OCI-LY3 (cell line): ENCODE results near the gene CD101.

ENCODE experiments used
- EZH2phosphoT487 ChIP-seq: fragments of 200-600 bp; shearing (Covaris generic); IDR thresholded peaks from 2 replicates; pipeline ENCODE4 v1.6.1; 2018; ENCODE audit warnings: antibody characterized with exemption, mixed run types, low read depth
- TF ChIP-seq, protein P1 (sequence below): fragments of 200-600, 300-600 bp; sonication (generic); IDR thresholded peaks from 2 replicates; pipeline ENCODE4 v1.5.1; 2014; ENCODE audit warnings: antibody characterized with exemption, low read length, low read depth

DNA sequence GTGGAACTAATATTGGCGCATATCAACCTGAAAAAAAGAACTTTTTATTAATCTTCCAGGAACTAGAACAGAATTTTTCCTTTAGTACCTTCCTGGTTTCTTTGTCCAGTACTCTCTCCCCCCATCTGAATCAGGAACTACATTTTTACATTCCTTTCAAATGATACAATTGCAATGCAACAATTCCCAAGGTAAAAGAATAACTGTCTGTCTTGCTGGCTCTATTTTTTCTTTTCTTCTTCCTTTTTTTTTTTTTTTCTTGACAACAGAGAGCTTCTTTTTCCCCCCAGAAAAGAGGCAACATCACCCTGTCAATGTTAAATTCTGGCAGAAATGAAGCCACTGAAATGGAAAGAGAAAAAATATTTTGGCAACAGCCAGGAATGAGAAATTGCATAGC lies 4.5 kb upstream of the CD101 start:
- TF ChIP-seq, protein P1, sequence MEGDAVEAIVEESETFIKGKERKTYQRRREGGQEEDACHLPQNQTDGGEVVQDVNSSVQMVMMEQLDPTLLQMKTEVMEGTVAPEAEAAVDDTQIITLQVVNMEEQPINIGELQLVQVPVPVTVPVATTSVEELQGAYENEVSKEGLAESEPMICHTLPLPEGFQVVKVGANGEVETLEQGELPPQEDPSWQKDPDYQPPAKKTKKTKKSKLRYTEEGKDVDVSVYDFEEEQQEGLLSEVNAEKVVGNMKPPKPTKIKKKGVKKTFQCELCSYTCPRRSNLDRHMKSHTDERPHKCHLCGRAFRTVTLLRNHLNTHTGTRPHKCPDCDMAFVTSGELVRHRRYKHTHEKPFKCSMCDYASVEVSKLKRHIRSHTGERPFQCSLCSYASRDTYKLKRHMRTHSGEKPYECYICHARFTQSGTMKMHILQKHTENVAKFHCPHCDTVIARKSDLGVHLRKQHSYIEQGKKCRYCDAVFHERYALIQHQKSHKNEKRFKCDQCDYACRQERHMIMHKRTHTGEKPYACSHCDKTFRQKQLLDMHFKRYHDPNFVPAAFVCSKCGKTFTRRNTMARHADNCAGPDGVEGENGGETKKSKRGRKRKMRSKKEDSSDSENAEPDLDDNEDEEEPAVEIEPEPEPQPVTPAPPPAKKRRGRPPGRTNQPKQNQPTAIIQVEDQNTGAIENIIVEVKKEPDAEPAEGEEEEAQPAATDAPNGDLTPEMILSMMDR: no peak
- no peak for TF ChIP-seq EZH2phosphoT487
